GM12878 (cell line): Measurements from ENCODE around the gene HES7. TPM values are rescaled to one million over a fixed set of nuclear protein-coding genes. Genes with fewer than 3 reads are reported as not detected.

Experiments
- ATAC-seq: fragments of 200-7000 bp; cut with Tn5 transposase; 3 replicates; pipeline ENCODE4 v1.9.1; 2020; ENCODE audit warnings: mild to moderate bottlenecking, moderate library complexity
- BruUV-seq: library from RNA; stranded (reverse); fragments of 400-500 nt; replicated peaks from 2 replicates; lab custom pipeline; 2021; lab: Mats Ljungman, UMichigan
- CTCF ChIA-PET: fragments of 300-600 bp; sonication (Branson Sonifier 250); formaldehyde crosslinking; extraction: SDS; loops from one replicate; lab custom pipeline; 2021; ENCODE audit warnings: inconsistent platforms; lab: Yijun Ruan, JAX
- POLR2A ChIA-PET: fragments of 350-600 bp; formaldehyde crosslinking; extraction: SDS; loops from one replicate; lab custom pipeline; 2021; ENCODE audit warnings: inconsistent platforms; lab: Charles Lee
- RAD21 ChIA-PET: fragments of 300-600 bp; sonication (Branson Sonifier 250); formaldehyde crosslinking; loops from one replicate; lab custom pipeline; 2023; ENCODE audit warnings: antibody characterized with exemption; ENCODE audit not compliant: unreplicated experiment; lab: Charles Lee
- SMC1A ChIA-PET: fragments of 300-600 bp; sonication (Branson Sonifier 250); formaldehyde crosslinking; loops from one replicate; lab custom pipeline; 2023; ENCODE audit not compliant: unreplicated experiment, uncharacterized antibody; lab: Charles Lee
- DNase-seq: peaks from one replicate; pipeline ENCODE4 v3.0.0-alpha.2; 2011; ENCODE audit warnings: low read depth, low spot score
- FAIRE-seq: peaks from 3 replicates; lab custom pipeline; 2011; peaks lifted over from hg19 to GRCh38; lab: Jason Lieb, UNC
- H2AFZ ChIP-seq: 2 replicates; pipeline ENCODE4 v1.6.0; 2011; ENCODE audit warnings: low read depth, low read length, control low read depth; ENCODE audit not compliant: control insufficient read depth
- H3K27ac ChIP-seq: 2 replicates; pipeline ENCODE4 v1.5.1; 2011; ENCODE audit warnings: control low read depth; ENCODE audit not compliant: control insufficient read depth, insufficient read depth
- H3K27me3 ChIP-seq, 2 experiments: replicated peaks in 1 of 2; 2 replicates each; pipeline versions ENCODE4 v1.6.0 to v1.6.1; 2011; ENCODE audit warnings: low read length in 1 of 2; ENCODE audit not compliant: control insufficient read depth in 2 of 2, insufficient read depth in 2 of 2
- H3K36me3 ChIP-seq, 2 experiments: 2 replicates each; pipeline ENCODE4 v1.5.1; 2011; ENCODE audit warnings: low read length in 1 of 2; ENCODE audit not compliant: control insufficient read depth in 2 of 2, insufficient read depth in 2 of 2
- H3K4me1 ChIP-seq: 2 replicates; pipeline ENCODE4 v1.6.1; 2011; ENCODE audit warnings: mild to moderate bottlenecking, low read length, moderate library complexity, mixed read lengths; ENCODE audit not compliant: control insufficient read depth, insufficient read depth
- H3K4me2 ChIP-seq: 2 replicates; pipeline ENCODE4 v1.6.0; 2011; ENCODE audit warnings: control low read depth; ENCODE audit not compliant: control insufficient read depth, insufficient read depth
- H3K4me3 ChIP-seq: fragments of 200-600 bp; sonication (generic); 2 replicates; pipeline ENCODE4 v1.5.1; 2016
- H3K79me2 ChIP-seq: 2 replicates; pipeline ENCODE4 v1.6.0; 2011; ENCODE audit warnings: low read length; ENCODE audit not compliant: control insufficient read depth, insufficient read depth
- H3K9ac ChIP-seq: 2 replicates; pipeline ENCODE4 v1.8.0; 2011; ENCODE audit warnings: low read length, control low read depth, mixed read lengths; ENCODE audit not compliant: control insufficient read depth, insufficient read depth
- H3K9me3 ChIP-seq: replicated peaks from 3 replicates; pipeline ENCODE4 v1.5.1; 2011; ENCODE audit warnings: mild to moderate bottlenecking, low read length; ENCODE audit not compliant: control insufficient read depth, insufficient read depth
- H4K20me1 ChIP-seq: 2 replicates; pipeline ENCODE4 v1.6.0; 2011; ENCODE audit not compliant: control insufficient read depth, insufficient read depth
- ATF2 ChIP-seq: IDR thresholded peaks from 2 replicates; pipeline ENCODE4 v1.6.1; 2012; ENCODE audit warnings: low read length, inconsistent platforms
- ATF7 ChIP-seq: fragments of 450-650 bp; IDR thresholded peaks from 2 replicates; pipeline ENCODE4 v1.6.1; 2016; ENCODE audit warnings: low read depth, mild to moderate bottlenecking
- BCLAF1 ChIP-seq: fragments of 450-650 bp; IDR thresholded peaks from 2 replicates; pipeline ENCODE4 v1.6.1; 2017; ENCODE audit warnings: antibody characterized with exemption, mild to moderate bottlenecking, moderate library complexity
- BRCA1 ChIP-seq: IDR thresholded peaks from 2 replicates; pipeline ENCODE4 v1.6.1; 2011; ENCODE audit warnings: low read depth, low read length, improper control_type of control experiment
- CBX3 ChIP-seq: fragments of 200-600 bp; sonication (generic); IDR thresholded peaks from 2 replicates; pipeline ENCODE4 v1.6.1; 2016; ENCODE audit warnings: low read depth, borderline replicate concordance
- CREM ChIP-seq: IDR thresholded peaks from 2 replicates; pipeline ENCODE4 v1.6.1; 2014; ENCODE audit warnings: antibody characterized with exemption, low read depth
- MEF2B ChIP-seq: fragments of 450-650 bp; IDR thresholded peaks from 2 replicates; pipeline ENCODE4 v1.6.1; 2018; ENCODE audit warnings: mild to moderate bottlenecking, moderate library complexity; ENCODE audit not compliant: partially characterized antibody, poor library complexity, severe bottlenecking
- MYC ChIP-seq: IDR thresholded peaks from 2 replicates; pipeline ENCODE4 v1.6.1; 2011; ENCODE audit warnings: mild to moderate bottlenecking, low read length, moderate library complexity, inconsistent platforms; ENCODE audit not compliant: insufficient read depth, insufficient replicate concordance, insufficient read length, severe bottlenecking
- PKNOX1 ChIP-seq: fragments of 450-650 bp; IDR thresholded peaks from 2 replicates; pipeline ENCODE4 v1.6.1; 2016; ENCODE audit warnings: mild to moderate bottlenecking
- YY1 ChIP-seq: IDR thresholded peaks from 2 replicates; pipeline ENCODE4 v1.6.1; 2011; ENCODE audit warnings: low read depth, mild to moderate bottlenecking, low read length
- ZNF592 ChIP-seq: fragments of 450-650 bp; IDR thresholded peaks from 2 replicates; pipeline ENCODE4 v1.6.1; 2017; ENCODE audit warnings: mild to moderate bottlenecking, moderate library complexity
- whole genome bisulfite sequencing: methylation state at CpG from one replicate; pipeline ENCODE4 v1.1.6; 2016; ENCODE audit warnings: low lambda C conversion rate; ENCODE audit not compliant: insufficient replicate concordance, insufficient coverage; ENCODE audit errors: missing lambda C conversion rate; 5-methylcytosine and 5-hydroxymethylcytosine counted together
- in situ Hi-C: fragments of 300-500 bp; cut with MboI; formaldehyde crosslinking; loops from 9 replicates; pipeline ENCODE4 v1.14.3; 2018; ENCODE audit warnings: mixed read lengths
- intact Hi-C: fragments of 100-400 bp; cut with micrococcal nuclease; formaldehyde crosslinking; loops from one replicate; pipeline ENCODE4 v1.14.2; 2022; ENCODE audit not compliant: unreplicated experiment
- polyA plus RNA-seq, 11 experiments: library from polyadenylated mRNA; depleted of rRNA in 4 of 11; unstranded in 6 of 11; stranded (reverse) in 5 of 11; fragments of >200 nt; fragmentation: Nextera tagmentation in 4 of 11; fragmentation: Illumina TruSeq in 1 of 11; extraction: Ambion mirVana in 4 of 11; extraction: Trizol in 1 of 11; gene quantifications; 1 replicate in 1 of 11; 2 replicates in 10 of 11; pipeline versions ENCODE4 v1.2.1 to v1.2.3, GENCODE V29; 2011 to 2016; ENCODE audit warnings: inconsistent platforms in 2 of 11, missing spikeins in 2 of 11, low read depth in 1 of 11
- total RNA-seq, 4 experiments: library from RNA; depleted of rRNA in 3 of 4; stranded (reverse); fragments of >200 nt in 3 of 4; fragmentation: Illumina TruSeq in 1 of 4; extraction: Trizol in 1 of 4; gene quantifications; 2 replicates each; pipeline versions ENCODE4 v1.2.1 to v1.2.3, GENCODE V29; 2013 to 2021

Gene HES7
- total and polyA plus RNA-seq, 10 of the 15 experiments (the other 5 are each of a cell fraction or from before 2014, with no cell fraction given) = 0.07 to 1.3 (median 0.63) TPM; not detected in 4

- H3K36me3 ChIP-seq = no peaks in the 10 kb centered on the region
- peaks cover 3% of the 10 kb centered on the region; the same call in 1 of the 2 replicates for H3K79me2 ChIP-seq
- peak overlapping the region; percentile 99 for H3K4me2 ChIP-seq
- H3K4me1 ChIP-seq = peaks cover 14% of the 10 kb centered on the region
- peak overlapping the region; percentile 65 for H3K4me3 ChIP-seq
- peak overlapping the region; percentile 89 for H2AFZ ChIP-seq
- no peaks in the 10 kb centered on the region for H4K20me1 ChIP-seq
- H3K9me3 ChIP-seq = no peaks in the 10 kb centered on the region
- peak; percentile 86 for ATAC-seq
- peak; percentile 94 for FAIRE-seq
- under 1% methylated on average over 23 of the region's 23 CpGs for WGBS
- peak overlapping the region; percentile 88 for H3K9ac ChIP-seq
- BruUV-seq = TSS peak; percentile 100
- peak; percentile 98 for DNase-seq
- in situ Hi-C loops (no loop called here), intact Hi-C loops (loop anchor here (1.0 to 5.0 kb wide), 3 partner anchors 35 to 54 kb away; no protein-coding TSS in a partner anchor)
- H3K27me3 ChIP-seq = no peaks in the 10 kb centered on the region
- ChIA-PET POLR2A (interaction anchor here (0.6 to 2.4 kb wide), 20 partner anchors 9 to 392 kb away, joined by 3 to 31 read pairs (median 6); partner anchors contain the start of genes BORCS6, CTC1, HES7 and RANGRF), RAD21 (interaction anchor here (0.6 to 1.9 kb wide), 14 partner anchors 9 to 75 kb away, joined by 3 to 12 read pairs (median 6); partner anchors contain the start of genes BORCS6, CTC1 and PFAS), CTCF (interaction anchor here (0.9 to 2.0 kb wide), 9 partner anchors 9 to 128 kb away, joined by 3 to 10 read pairs (median 5); no protein-coding TSS in a partner anchor), SMC1A (interaction anchor here (0.9 to 1.9 kb wide), 12 partner anchors 9 to 74 kb away, joined by 3 to 7 read pairs (median 5); partner anchors contain the start of genes AURKB and CTC1)
- peak overlapping the region; percentile 99 for H3K27ac ChIP-seq
- TF ChIP-seq CBX3 (no peak), CREM (peak; percentile 92), ZNF592 (0 out of 2 replicates have a peak, but pooled peaks have one; percentile 62), BRCA1 (no peak), BCLAF1 (peak; percentile 81), MYC (no peak), ATF7 (peak; percentile 87), ATF2 (peak; percentile 100), PKNOX1 (peak; percentile 70), MEF2B (peak; percentile 72), YY1 (peak; percentile 80)
These were observed 49.4 kb upstream of the HES7 start for GRCh38 chr17:8173056-8173870.
